Thyroid gland (tissue), 4 donors: ENCODE measurements around the gene CHD8.

ENCODE experiments used
- POLR2A ChIP-seq, 2 donors: fragments of 450-650 bp; IDR thresholded peaks; one replicate each; pipeline ENCODE4 v1.6.1; 2017; ENCODE audit warnings: antibody characterized with exemption in 2 of 2, mild to moderate bottlenecking in 2 of 2, moderate library complexity in 1 of 2
- TF ChIP-seq, protein P1 (sequence below), 6 experiments: fragments of 200-600 bp in 3 of 6; fragments of 450-650 bp in 3 of 6; sonication (generic) in 3 of 6; IDR thresholded peaks; one replicate each; pipeline ENCODE4 v1.5.1; 2016 to 2019; ENCODE audit warnings: antibody characterized with exemption in 6 of 6, mild to moderate bottlenecking in 2 of 6, inconsistent platforms in 1 of 6, moderate library complexity in 1 of 6

DNA sequence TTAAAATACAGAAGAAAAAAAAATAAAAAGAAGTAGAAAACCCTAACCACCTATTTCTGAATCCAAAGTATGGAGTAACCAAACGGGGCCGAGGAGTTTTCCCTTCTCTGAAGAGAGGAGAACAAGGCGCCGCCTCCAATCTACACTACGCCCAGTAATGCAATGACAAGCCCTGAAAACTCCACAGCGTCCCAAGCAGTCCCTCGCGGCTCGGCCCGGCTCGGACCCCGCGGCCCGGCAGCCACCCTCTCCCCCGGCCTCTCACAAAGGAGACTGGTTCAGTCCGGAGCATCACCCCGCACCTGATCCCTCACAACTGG lies 371 bp downstream of the CHD8 start:
- TF ChIP-seq, protein P1, sequence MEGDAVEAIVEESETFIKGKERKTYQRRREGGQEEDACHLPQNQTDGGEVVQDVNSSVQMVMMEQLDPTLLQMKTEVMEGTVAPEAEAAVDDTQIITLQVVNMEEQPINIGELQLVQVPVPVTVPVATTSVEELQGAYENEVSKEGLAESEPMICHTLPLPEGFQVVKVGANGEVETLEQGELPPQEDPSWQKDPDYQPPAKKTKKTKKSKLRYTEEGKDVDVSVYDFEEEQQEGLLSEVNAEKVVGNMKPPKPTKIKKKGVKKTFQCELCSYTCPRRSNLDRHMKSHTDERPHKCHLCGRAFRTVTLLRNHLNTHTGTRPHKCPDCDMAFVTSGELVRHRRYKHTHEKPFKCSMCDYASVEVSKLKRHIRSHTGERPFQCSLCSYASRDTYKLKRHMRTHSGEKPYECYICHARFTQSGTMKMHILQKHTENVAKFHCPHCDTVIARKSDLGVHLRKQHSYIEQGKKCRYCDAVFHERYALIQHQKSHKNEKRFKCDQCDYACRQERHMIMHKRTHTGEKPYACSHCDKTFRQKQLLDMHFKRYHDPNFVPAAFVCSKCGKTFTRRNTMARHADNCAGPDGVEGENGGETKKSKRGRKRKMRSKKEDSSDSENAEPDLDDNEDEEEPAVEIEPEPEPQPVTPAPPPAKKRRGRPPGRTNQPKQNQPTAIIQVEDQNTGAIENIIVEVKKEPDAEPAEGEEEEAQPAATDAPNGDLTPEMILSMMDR (IDR thresholded peaks at IDR 0.05) = no peak
- TF ChIP-seq POLR2A (IDR thresholded peaks at IDR 0.05) = no peak
